ENCODE results near the gene ATG7.
"Not testable (repeated sequence)": the region's sequence is repeated elsewhere in the genome, so short reads cannot be mapped to it uniquely, and the experiment has no call there.

DNA sequence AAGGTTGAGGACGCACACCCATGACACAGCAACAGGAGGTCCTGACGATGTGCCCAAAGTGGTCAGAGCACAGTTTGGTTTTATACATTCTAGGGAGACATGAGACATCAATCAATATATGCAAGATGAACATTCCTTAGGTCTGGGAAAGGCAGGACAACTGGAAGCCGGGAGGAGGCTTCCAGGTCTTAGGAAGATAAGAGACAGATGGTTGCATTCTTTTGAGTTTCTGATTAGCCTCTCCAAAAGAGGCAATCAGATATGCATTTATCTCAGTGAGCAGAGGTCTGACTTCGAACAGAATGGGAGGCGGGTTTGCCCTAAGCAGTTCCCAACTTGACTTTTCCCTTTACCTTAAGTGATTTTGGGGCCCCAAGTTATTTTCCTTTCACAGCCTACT is 16.7 kb upstream of the ATG7 start:
- TF ChIP-seq JUN (IDR thresholded peaks at IDR 0.05); PHF8 (IDR thresholded peaks at IDR 0.05; ENCODE audit: borderline replicate concordance, low read depth); POLR2A (IDR thresholded peaks at IDR 0.05; ENCODE audit: low read length); ZFP36 (IDR thresholded peaks at IDR 0.05; ENCODE audit: borderline replicate concordance, partially characterized antibody); SREBF2 (IDR thresholded peaks at IDR 0.05); CBX8 (IDR thresholded peaks at IDR 0.05); EP300 (IDR thresholded peaks at IDR 0.05): not testable (repeated sequence)
- TF ChIP-seq, protein P1, sequence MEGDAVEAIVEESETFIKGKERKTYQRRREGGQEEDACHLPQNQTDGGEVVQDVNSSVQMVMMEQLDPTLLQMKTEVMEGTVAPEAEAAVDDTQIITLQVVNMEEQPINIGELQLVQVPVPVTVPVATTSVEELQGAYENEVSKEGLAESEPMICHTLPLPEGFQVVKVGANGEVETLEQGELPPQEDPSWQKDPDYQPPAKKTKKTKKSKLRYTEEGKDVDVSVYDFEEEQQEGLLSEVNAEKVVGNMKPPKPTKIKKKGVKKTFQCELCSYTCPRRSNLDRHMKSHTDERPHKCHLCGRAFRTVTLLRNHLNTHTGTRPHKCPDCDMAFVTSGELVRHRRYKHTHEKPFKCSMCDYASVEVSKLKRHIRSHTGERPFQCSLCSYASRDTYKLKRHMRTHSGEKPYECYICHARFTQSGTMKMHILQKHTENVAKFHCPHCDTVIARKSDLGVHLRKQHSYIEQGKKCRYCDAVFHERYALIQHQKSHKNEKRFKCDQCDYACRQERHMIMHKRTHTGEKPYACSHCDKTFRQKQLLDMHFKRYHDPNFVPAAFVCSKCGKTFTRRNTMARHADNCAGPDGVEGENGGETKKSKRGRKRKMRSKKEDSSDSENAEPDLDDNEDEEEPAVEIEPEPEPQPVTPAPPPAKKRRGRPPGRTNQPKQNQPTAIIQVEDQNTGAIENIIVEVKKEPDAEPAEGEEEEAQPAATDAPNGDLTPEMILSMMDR (IDR thresholded peaks at IDR 0.05), result not testable (repeated sequence)
- TF ChIP-seq, protein P2, sequence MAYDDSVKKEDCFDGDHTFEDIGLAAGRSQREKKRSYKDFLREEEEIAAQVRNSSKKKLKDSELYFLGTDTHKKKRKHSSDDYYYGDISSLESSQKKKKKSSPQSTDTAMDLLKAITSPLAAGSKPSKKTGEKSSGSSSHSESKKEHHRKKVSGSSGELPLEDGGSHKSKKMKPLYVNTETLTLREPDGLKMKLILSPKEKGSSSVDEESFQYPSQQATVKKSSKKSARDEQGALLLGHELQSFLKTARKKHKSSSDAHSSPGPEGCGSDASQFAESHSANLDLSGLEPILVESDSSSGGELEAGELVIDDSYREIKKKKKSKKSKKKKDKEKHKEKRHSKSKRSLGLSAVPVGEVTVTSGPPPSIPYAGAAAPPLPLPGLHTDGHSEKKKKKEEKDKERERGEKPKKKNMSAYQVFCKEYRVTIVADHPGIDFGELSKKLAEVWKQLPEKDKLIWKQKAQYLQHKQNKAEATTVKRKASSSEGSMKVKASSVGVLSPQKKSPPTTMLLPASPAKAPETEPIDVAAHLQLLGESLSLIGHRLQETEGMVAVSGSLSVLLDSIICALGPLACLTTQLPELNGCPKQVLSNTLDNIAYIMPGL (CRISPR knock-in tag; IDR thresholded peaks at IDR 0.05; ENCODE audit: borderline replicate concordance), result not testable (repeated sequence)
- TF ChIP-seq, protein P3, sequence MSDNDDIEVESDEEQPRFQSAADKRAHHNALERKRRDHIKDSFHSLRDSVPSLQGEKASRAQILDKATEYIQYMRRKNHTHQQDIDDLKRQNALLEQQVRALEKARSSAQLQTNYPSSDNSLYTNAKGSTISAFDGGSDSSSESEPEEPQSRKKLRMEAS (IDR thresholded peaks at IDR 0.05), result not testable (repeated sequence)

All from A549 (cell line).